ENCODE results near the gene RIOX2. TPM values are rescaled to one million over a fixed set of nuclear protein-coding genes. Genes with fewer than 3 reads are reported as not detected.

The RIOX2 gene
- total and polyA plus RNA-seq, 12 donors = 8.4 to 48.0 (median 19.5) TPM

- peak in 3 of 7 donors; percentile 16 to 43 (median 23) for DNase-seq
- Histone ChIP-seq H3K36me3 (replicated peaks in 1 of 2) (peaks cover 0 to 22% of the 10 kb centered on the region in 2 donors), H3K27ac (no peak overlapping the region), H3K9me3 (replicated peaks in 1 of 3) (no peaks in the 10 kb centered on the region), H3K4me3 (no peak overlapping the region), H3K27me3 (no peaks in the 10 kb centered on the region), H3K4me1 (replicated peaks in 1 of 2) (peaks cover 0 to 1% of the 10 kb centered on the region in 2 donors)
- intact Hi-C loops (cut with DNase I) = no loop called here
- TF ChIP-seq, protein P1, sequence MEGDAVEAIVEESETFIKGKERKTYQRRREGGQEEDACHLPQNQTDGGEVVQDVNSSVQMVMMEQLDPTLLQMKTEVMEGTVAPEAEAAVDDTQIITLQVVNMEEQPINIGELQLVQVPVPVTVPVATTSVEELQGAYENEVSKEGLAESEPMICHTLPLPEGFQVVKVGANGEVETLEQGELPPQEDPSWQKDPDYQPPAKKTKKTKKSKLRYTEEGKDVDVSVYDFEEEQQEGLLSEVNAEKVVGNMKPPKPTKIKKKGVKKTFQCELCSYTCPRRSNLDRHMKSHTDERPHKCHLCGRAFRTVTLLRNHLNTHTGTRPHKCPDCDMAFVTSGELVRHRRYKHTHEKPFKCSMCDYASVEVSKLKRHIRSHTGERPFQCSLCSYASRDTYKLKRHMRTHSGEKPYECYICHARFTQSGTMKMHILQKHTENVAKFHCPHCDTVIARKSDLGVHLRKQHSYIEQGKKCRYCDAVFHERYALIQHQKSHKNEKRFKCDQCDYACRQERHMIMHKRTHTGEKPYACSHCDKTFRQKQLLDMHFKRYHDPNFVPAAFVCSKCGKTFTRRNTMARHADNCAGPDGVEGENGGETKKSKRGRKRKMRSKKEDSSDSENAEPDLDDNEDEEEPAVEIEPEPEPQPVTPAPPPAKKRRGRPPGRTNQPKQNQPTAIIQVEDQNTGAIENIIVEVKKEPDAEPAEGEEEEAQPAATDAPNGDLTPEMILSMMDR (IDR thresholded peaks at IDR 0.05) = no peak
- WGBS, 4 donors = 68 to 77% (median 74%) methylated on average over 8 of the region's 8 CpGs
Measured at GRCh38 chr3:97957617-97958311, 14.5 kb downstream of the RIOX2 start.

DNA sequence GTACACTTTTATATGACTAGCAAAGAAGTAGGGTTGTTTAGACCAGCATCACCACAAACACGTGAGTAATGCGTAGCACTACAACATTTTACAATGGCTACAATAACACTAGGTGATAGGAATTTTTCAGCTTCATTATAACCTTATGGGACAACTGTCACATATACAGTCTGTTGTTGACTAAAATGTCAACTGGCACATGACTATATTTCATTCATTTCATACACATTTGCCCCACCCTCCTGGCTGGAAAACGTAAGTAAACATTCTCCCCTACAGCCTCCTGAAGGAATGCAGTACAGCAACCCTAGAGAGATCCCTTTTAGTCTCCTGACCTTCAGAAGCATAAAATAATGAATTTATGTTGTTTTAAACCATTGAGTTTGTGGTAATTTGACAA is 16.2 kb downstream of the RIOX2 start:
- intact Hi-C loops (cut with DNase I) = no loop called here
- Histone ChIP-seq H3K36me3 (replicated peaks in 1 of 2) (peaks cover 0 to 17% of the 10 kb centered on the region in 2 donors), H3K27ac (no peak overlapping the region), H3K4me1 (replicated peaks in 1 of 2) (peaks cover 0 to 11% of the 10 kb centered on the region in 2 donors), H3K27me3 (no peaks in the 10 kb centered on the region), H3K4me3 (no peak overlapping the region), H3K9me3 (replicated peaks in 1 of 3) (no peaks in the 10 kb centered on the region)
- no peak for DNase-seq
- 88 to 96% (median 93%) methylated on average over 3 of the region's 3 CpGs for WGBS, 4 donors
- TF ChIP-seq POLR2A (IDR thresholded peaks at IDR 0.05) = no peak
- TF ChIP-seq, protein P1 (IDR thresholded peaks at IDR 0.05) = no peak

DNA sequence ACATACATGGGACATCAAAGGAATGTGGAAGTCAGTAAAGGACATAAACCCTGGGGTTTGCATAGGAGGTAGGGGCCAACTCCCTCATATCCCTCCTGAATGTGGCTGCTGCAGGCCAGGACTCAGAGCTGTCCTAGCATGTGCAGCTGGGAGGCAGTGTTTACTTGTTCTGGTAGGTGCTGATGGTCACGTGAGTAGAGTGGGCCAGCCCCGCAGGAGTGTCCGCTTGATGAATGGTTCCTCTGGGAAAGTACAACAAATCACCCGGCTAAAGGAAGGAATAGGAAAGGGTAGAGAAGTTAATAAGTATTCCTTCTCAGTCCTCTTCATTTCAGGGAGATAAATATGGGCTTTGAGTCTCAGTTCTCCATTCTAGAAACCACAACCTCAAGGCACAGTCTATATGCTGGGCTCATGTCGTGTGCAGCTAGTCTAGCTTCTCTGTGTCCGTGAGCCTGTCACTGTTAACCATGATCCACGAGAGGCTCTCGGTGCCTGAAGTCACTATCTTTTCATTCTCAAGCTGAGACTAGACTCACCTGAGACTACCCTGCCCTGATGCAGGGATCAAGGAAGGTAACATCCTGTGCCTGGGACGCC is 17.9 kb downstream of the RIOX2 start:
- no peak overlapping the region for H3K4me3 ChIP-seq
- no peaks in the 10 kb centered on the region for H3K9me3 ChIP-seq (replicated peaks in 1 of 3)
- intact Hi-C loops (cut with DNase I) = no loop called here
- no peaks in the 10 kb centered on the region for H3K27me3 ChIP-seq
- no peak overlapping the region for H3K27ac ChIP-seq
- 79 to 85% (median 83%) methylated on average over 9 of the region's 9 CpGs for WGBS, 4 donors
- H3K4me1 ChIP-seq (replicated peaks in 1 of 2) = peaks cover 0 to 11% of the 10 kb centered on the region in 2 donors
- TF ChIP-seq, protein P1 (IDR thresholded peaks at IDR 0.05) = no peak
- no peak for TF ChIP-seq POLR2A (IDR thresholded peaks at IDR 0.05)
- DNase-seq = no peak
- H3K36me3 ChIP-seq (replicated peaks in 1 of 2) = peaks cover 0 to 27% of the 10 kb centered on the region in 2 donors

DNA sequence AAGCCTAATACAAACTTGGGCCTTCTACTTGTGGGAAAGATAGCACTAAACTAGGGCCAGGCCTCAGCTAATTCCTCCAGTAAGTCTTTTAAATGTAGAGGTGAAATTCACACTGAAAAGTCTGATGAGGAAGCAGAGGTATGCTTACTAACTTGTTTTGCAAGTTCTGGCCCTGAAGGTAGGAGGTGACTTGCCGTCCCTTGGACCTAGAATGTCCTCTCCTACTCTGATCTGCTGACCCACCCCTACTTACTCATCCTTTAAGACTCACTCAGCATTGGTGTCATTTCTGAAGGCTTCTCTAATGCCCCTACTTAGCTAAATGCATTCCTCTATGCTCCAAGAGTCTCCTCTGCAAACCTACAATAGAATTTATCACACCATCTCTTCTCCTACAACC is 19.4 kb downstream of the RIOX2 start:
- Histone ChIP-seq H3K9me3 (replicated peaks in 1 of 3) (no peaks in the 10 kb centered on the region), H3K36me3 (replicated peaks in 1 of 2) (peaks cover 0 to 34% of the 10 kb centered on the region in 2 donors), H3K27ac (peak overlapping the region in 2 of 5 donors; percentile 0 to 51), H3K27me3 (no peaks in the 10 kb centered on the region), H3K4me3 (no peak overlapping the region), H3K4me1 (replicated peaks in 1 of 2) (peaks cover 0 to 11% of the 10 kb centered on the region in 2 donors)
- 92 to 100% (median 98%) methylated on average over 1 of the region's 1 CpG for WGBS, 4 donors
- TF ChIP-seq POLR2A (IDR thresholded peaks at IDR 0.05) = no peak
- TF ChIP-seq, protein P1 (IDR thresholded peaks at IDR 0.05) = no peak
- DNase-seq = no peak
- intact Hi-C loops (cut with DNase I) = no loop called here
